ENCODE results near the gene ROCK2. TPM values are rescaled to one million over a fixed set of nuclear protein-coding genes. Genes with fewer than 3 reads are reported as not detected.

The ROCK2 gene
- total RNA-seq, 1 experiment from 2014 or later: 64.4 TPM

DNA sequence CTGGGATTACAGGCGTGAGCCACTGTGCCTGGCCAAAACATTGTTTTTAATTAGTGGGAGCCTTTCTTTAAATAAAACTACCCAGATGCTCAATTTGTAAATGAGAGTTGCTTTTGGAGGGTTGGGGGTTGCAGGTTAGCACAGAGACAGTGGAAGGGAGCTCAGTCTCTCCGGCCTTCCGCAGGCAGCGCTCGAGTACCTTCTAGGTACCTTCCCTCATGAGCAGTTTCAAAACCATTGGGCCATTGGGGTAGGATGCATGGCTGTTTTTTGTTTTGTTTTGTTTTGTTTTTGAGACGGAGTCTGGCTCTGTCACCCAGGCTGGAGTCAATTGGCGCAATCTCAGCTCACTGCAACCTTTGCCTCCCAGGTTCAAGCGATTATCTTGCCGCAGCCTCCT is 170.2 kb downstream of the ROCK2 start:
- Mint-ChIP-seq H3K27me3 (ENCODE audit: insufficient read depth, unreplicated experiment) (no peaks in the 10 kb centered on the region), H3K4me1 (ENCODE audit: low read depth, unreplicated experiment) (no peaks in the 10 kb centered on the region), H3K4me3 (ENCODE audit: unreplicated experiment) (no peak overlapping the region), H3K9me3 (ENCODE audit: unreplicated experiment) (no peaks in the 10 kb centered on the region), H3K27ac (ENCODE audit: unreplicated experiment) (no peak overlapping the region), H3K36me3 (ENCODE audit: insufficient read depth, unreplicated experiment) (peaks cover 27% of the 10 kb centered on the region)
- no peak overlapping the region for H3K4me3 ChIP-seq (ENCODE audit: low read depth, low read length)
- TF ChIP-seq, protein P1, sequence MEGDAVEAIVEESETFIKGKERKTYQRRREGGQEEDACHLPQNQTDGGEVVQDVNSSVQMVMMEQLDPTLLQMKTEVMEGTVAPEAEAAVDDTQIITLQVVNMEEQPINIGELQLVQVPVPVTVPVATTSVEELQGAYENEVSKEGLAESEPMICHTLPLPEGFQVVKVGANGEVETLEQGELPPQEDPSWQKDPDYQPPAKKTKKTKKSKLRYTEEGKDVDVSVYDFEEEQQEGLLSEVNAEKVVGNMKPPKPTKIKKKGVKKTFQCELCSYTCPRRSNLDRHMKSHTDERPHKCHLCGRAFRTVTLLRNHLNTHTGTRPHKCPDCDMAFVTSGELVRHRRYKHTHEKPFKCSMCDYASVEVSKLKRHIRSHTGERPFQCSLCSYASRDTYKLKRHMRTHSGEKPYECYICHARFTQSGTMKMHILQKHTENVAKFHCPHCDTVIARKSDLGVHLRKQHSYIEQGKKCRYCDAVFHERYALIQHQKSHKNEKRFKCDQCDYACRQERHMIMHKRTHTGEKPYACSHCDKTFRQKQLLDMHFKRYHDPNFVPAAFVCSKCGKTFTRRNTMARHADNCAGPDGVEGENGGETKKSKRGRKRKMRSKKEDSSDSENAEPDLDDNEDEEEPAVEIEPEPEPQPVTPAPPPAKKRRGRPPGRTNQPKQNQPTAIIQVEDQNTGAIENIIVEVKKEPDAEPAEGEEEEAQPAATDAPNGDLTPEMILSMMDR (IDR thresholded peaks at IDR 0.05; ENCODE audit: insufficient read depth in 1 of 2, low read depth in 1 of 2, low read length in 1 of 2, severe bottlenecking in 1 of 2, unreplicated experiment in 1 of 2): no peak
- no TSS peak for BruUV-seq (replicated peaks)
- H3K27me3 ChIP-seq (replicated peaks; ENCODE audit: control insufficient read depth, insufficient read depth, low read length): no peaks in the 10 kb centered on the region
- no peaks in the 10 kb centered on the region; the same call in 1 of the 2 replicates for H3K36me3 ChIP-seq (ENCODE audit: control insufficient read depth, insufficient read depth, low read length)
- no peaks in the 10 kb centered on the region for H3K9me3 ChIP-seq
- no peak for DNase-seq
- H3K4me1 ChIP-seq: no peaks in the 10 kb centered on the region
- CTCF ChIA-PET: no interaction called here
- intact Hi-C loops (cut with micrococcal nuclease; ENCODE audit: unreplicated experiment): no loop called here
- POLR2A ChIA-PET: no interaction called here

DNA sequence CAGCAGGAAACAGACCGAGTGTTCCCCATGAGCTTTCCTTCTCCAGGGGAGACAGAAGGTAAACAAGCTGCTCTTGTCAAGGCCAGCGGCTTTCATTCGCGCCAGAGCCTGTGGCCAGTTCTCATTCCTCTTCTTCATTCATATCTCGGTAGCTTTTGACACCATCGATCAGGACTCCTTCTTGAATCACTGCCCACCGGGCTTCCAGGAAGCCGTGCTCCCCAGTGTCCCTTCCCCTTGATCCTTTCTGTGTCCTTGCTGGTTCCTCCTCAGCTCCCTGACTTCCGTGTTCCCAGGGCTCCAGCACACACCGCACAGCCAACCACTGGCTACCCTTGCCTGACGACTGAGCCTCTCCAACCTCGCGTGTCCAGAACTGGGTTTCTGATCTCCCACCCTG is 175.1 kb downstream of the ROCK2 start:
- Histone ChIP-seq H3K4me3 (ENCODE audit: low read depth, low read length) (no peak overlapping the region), H3K4me1 (no peaks in the 10 kb centered on the region), H3K36me3 (ENCODE audit: control insufficient read depth, insufficient read depth, low read length) (no peaks in the 10 kb centered on the region), H3K9me3 (no peaks in the 10 kb centered on the region), H3K27me3 (replicated peaks; ENCODE audit: control insufficient read depth, insufficient read depth, low read length) (no peaks in the 10 kb centered on the region)
- POLR2A ChIA-PET: no interaction called here
- CTCF ChIA-PET: no interaction called here
- no peak for DNase-seq
- intact Hi-C loops (cut with micrococcal nuclease; ENCODE audit: unreplicated experiment): no loop called here
- BruUV-seq (replicated peaks): no TSS peak
- no peak overlapping the region for H3K27ac Mint-ChIP-seq (ENCODE audit: unreplicated experiment)
- no peaks in the 10 kb centered on the region for H3K27me3 Mint-ChIP-seq (ENCODE audit: insufficient read depth, unreplicated experiment)
- H3K4me1 Mint-ChIP-seq (ENCODE audit: low read depth, unreplicated experiment): no peaks in the 10 kb centered on the region
- TF ChIP-seq, protein P1 (IDR thresholded peaks at IDR 0.05; ENCODE audit: insufficient read depth in 1 of 2, low read depth in 1 of 2, low read length in 1 of 2, severe bottlenecking in 1 of 2, unreplicated experiment in 1 of 2): no peak
- peaks cover 13% of the 10 kb centered on the region for H3K36me3 Mint-ChIP-seq (ENCODE audit: insufficient read depth, unreplicated experiment)
- no peaks in the 10 kb centered on the region for H3K9me3 Mint-ChIP-seq (ENCODE audit: unreplicated experiment)
- no peak overlapping the region for H3K4me3 Mint-ChIP-seq (ENCODE audit: unreplicated experiment)

DNA sequence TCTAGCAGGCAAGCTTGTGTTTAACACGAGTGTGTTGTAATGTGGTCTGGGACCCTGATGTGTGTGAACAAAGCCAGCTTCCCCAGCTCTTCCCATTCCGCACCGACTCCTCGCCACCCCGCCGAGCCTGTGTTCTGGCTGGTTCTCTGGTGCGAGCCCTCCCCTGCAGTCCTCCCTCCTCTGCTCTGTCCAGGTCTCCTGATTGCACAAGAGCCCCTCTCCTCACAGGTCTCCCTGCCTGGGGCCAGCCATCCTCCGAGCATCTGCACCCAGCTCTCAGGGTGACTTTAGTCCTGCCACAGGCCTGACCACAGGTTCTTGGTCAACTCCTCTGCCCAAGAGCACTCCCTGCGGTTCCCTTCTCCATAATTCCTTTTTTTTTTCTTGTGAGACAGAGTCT is 175.9 kb downstream of the ROCK2 start:
- POLR2A ChIA-PET: no interaction called here
- Mint-ChIP-seq H3K4me3 (ENCODE audit: unreplicated experiment) (no peak overlapping the region), H3K4me1 (ENCODE audit: low read depth, unreplicated experiment) (no peaks in the 10 kb centered on the region), H3K9me3 (ENCODE audit: unreplicated experiment) (no peaks in the 10 kb centered on the region), H3K27ac (ENCODE audit: unreplicated experiment) (no peak overlapping the region), H3K27me3 (ENCODE audit: insufficient read depth, unreplicated experiment) (no peaks in the 10 kb centered on the region), H3K36me3 (ENCODE audit: insufficient read depth, unreplicated experiment) (peaks cover 8% of the 10 kb centered on the region)
- intact Hi-C loops (cut with micrococcal nuclease; ENCODE audit: unreplicated experiment): no loop called here
- Histone ChIP-seq H3K36me3 (ENCODE audit: control insufficient read depth, insufficient read depth, low read length) (no peaks in the 10 kb centered on the region), H3K27me3 (replicated peaks; ENCODE audit: control insufficient read depth, insufficient read depth, low read length) (no peaks in the 10 kb centered on the region), H3K4me3 (ENCODE audit: low read depth, low read length) (no peak overlapping the region), H3K4me1 (no peaks in the 10 kb centered on the region), H3K9me3 (no peaks in the 10 kb centered on the region)
- no TSS peak for BruUV-seq (replicated peaks)
- no peak for DNase-seq
- CTCF ChIA-PET: interaction anchor here (0.7 to 0.9 kb wide), 2 partner anchors 233 to 243 kb away, joined by 5 read pairs; no protein-coding TSS in a partner anchor
- TF ChIP-seq, protein P1 (IDR thresholded peaks at IDR 0.05; ENCODE audit: insufficient read depth in 1 of 2, low read depth in 1 of 2, low read length in 1 of 2, severe bottlenecking in 1 of 2, unreplicated experiment in 1 of 2): no peak
